K562 (cell line): ENCODE data around the gene NR2F2. TPM values are rescaled to one million over a fixed set of nuclear protein-coding genes. Genes with fewer than 3 reads are reported as not detected.
A peak's percentile ranks its signal among the peaks of the same experiment; 100 is the strongest.

Source experiments
- DPF2 ChIP-seq: fragments of 450-650 bp; IDR thresholded peaks from 2 replicates; pipeline ENCODE4 v1.6.1; 2016
- FOXJ2 ChIP-seq: fragments of 200-800 bp; sonication (Bioruptor generic); IDR thresholded peaks from 2 replicates; pipeline ENCODE4 v1.6.1; 2016; ENCODE audit warnings: missing genetic modification characterization, missing compliant biosample characterization
- HDAC2 ChIP-seq: fragments of 450-650 bp; IDR thresholded peaks from 2 replicates; pipeline ENCODE4 v1.6.1; 2016; ENCODE audit warnings: mild to moderate bottlenecking
- MAFK ChIP-seq: IDR thresholded peaks from 2 replicates; pipeline ENCODE4 v1.6.1; 2011; ENCODE audit warnings: low read length, improper control_type of control experiment
- POLR2A ChIP-seq: fragments of 450-650 bp; conservative IDR thresholded peaks from 2 replicates; pipeline ENCODE4 v1.6.1; 2016
- RHOXF2B ChIP-seq: fragments of 250-450 bp; sonication (Bioruptor Pico); conservative IDR thresholded peaks from 2 replicates; pipeline ENCODE4 v1.5.1; 2021
- RNF219 ChIP-seq: fragments of 250-450 bp; sonication (Bioruptor Pico); IDR thresholded peaks from 2 replicates; pipeline ENCODE4 v1.5.0; 2022; ENCODE audit warnings: mild to moderate bottlenecking
- SMARCA4 ChIP-seq: fragments of 450-650 bp; IDR thresholded peaks from 2 replicates; pipeline ENCODE4 v1.6.1; 2016
- SRSF7 ChIP-seq: fragments of 200-400 bp; formaldehyde crosslinking; optimal IDR thresholded peaks from 2 replicates; pipeline ENCODE3; 2017; ENCODE audit warnings: mild to moderate bottlenecking, low read depth, low read length
- TRIM25 ChIP-seq: fragments of 450-650 bp; IDR thresholded peaks from 2 replicates; pipeline ENCODE4 v1.7.0; 2016; ENCODE audit warnings: borderline replicate concordance
- UBTF ChIP-seq, 2 experiments: IDR thresholded peaks; 2 replicates each; pipeline ENCODE4 v1.6.1; 2012; ENCODE audit warnings: improper control_type of control experiment in 2 of 2, low read depth in 2 of 2, low read length in 2 of 2, borderline replicate concordance in 1 of 2
- XRCC3 ChIP-seq: fragments of 450-650 bp; IDR thresholded peaks from 2 replicates; pipeline ENCODE4 v1.6.1; 2017; ENCODE audit warnings: mild to moderate bottlenecking, moderate library complexity
- ZBTB11 ChIP-seq, 3 experiments: fragments of 200-800 bp in 1 of 3; fragments of 250-450 bp in 1 of 3; fragments of 450-650 bp in 1 of 3; sonication (Bioruptor Pico) in 1 of 3; sonication (Bioruptor generic) in 1 of 3; formaldehyde crosslinking in 1 of 3; IDR thresholded peaks; 2 replicates each; pipeline versions ENCODE4 v1.6.1 to v1.8.0; 2016 to 2022; ENCODE audit warnings: mild to moderate bottlenecking in 2 of 3, missing genetic modification characterization in 2 of 3, missing compliant biosample characterization in 1 of 3, moderate library complexity in 1 of 3
- ZBTB2 ChIP-seq: fragments of 450-650 bp; IDR thresholded peaks from 2 replicates; pipeline ENCODE4 v1.6.1; 2016; ENCODE audit warnings: antibody characterized with exemption
- ZNF57 ChIP-seq: fragments of 450-650 bp; formaldehyde crosslinking; IDR thresholded peaks from 2 replicates; pipeline ENCODE4 v1.4.0; 2020; ENCODE audit warnings: mild to moderate bottlenecking, moderate library complexity
- polyA plus RNA-seq, 8 experiments: library from polyadenylated mRNA; depleted of rRNA in 4 of 8; stranded (reverse) in 5 of 8; unstranded in 3 of 8; fragments of >200 nt; fragmentation: Nextera tagmentation in 2 of 8; fragmentation: Illumina TruSeq in 1 of 8; extraction: Ambion mirVana in 2 of 8; extraction: Trizol in 1 of 8; gene quantifications; 2 replicates each; pipeline versions ENCODE4 v1.2.1 to v1.2.3, GENCODE V29; 2011 to 2014; ENCODE audit warnings: inconsistent platforms in 1 of 8, missing spikeins in 1 of 8
- total RNA-seq, 7 experiments: library from RNA; depleted of rRNA in 6 of 7; stranded (reverse); fragments of >200 nt in 6 of 7; fragmentation: Illumina TruSeq in 2 of 7; extraction: Trizol in 2 of 7; gene quantifications; 2 replicates each; pipeline versions ENCODE4 v1.2.1 to v1.2.3, GENCODE V29; 2011 to 2021; ENCODE audit warnings: low replicate concordance in 1 of 7

Gene NR2F2
- total and polyA plus RNA-seq, 9 of the 15 experiments (the other 6 are each of a cell fraction or from before 2014, with no cell fraction given): 6.0 to 51.8 (median 11.1) TPM

- TF ChIP-seq UBTF (IDR thresholded peaks at IDR 0.05; ENCODE audit: borderline replicate concordance in 1 of 2, low read depth in 2 of 2, low read length in 2 of 2) (peak; percentile 38 to 57; a peak in 3 of 4 replicates), ZBTB11 (CRISPR knock-in tag; IDR thresholded peaks at IDR 0.05) (0 out of 6 replicates have a peak, but pooled peaks of 1 of the 3 experiments have one; percentile 5), XRCC3 (no peak), MAFK (no peak), FOXJ2 (tag) (no peak), DPF2 (peak; percentile 30; the same call in 1 of the 2 replicates), SRSF7 (no peak), RNF219 (no peak), SMARCA4 (0 out of 2 replicates have a peak, but pooled peaks have one; percentile 21), POLR2A (peak; percentile 46), ZNF57 (CRISPR knock-in tag) (no peak), RHOXF2B (no peak), ZBTB2 (peak; percentile 31; the same call in 1 of the 2 replicates), TRIM25 (0 out of 2 replicates have a peak, but pooled peaks have one; percentile 54), HDAC2 (0 out of 2 replicates have a peak, but pooled peaks have one; percentile 25)
Measured at GRCh38 chr15:96331144-96331944, 844 bp downstream of the NR2F2 start (continued).
